ENCODE data around the gene KRTAP20-3. TPM values are rescaled to one million over a fixed set of nuclear protein-coding genes. Genes with fewer than 3 reads are reported as not detected.

Gene KRTAP20-3
- total and polyA plus RNA-seq, 3 experiments from 2014 or later: not detected

DNA sequence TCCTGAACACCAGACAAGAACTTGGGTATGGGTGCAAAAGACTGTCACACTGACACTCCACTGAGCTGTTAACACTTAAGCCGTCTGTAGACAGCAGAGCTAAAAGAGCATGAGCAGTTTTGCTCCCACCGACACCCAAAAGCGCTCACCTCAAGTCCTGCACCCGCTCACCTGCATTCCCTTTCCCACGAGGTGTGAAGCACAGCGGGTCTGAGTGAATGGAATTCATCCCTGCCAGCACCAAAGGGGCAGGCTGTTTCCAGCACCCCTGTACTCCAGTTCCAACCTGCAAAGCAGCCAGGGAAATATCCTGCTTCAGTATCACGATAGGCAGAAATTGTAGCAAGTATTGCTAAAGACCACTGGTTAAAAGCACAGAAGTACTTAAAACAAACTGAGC lies 47.2 kb downstream of the KRTAP20-3 start:
- no peak overlapping the region for H3K27ac ChIP-seq (ENCODE audit: low read depth, low read length)
- ChIA-PET POLR2A (no interaction called here), CTCF (no interaction called here)
- H3K4me1 ChIP-seq (ENCODE audit: insufficient read depth, low read length): no peaks in the 10 kb centered on the region
- no peak overlapping the region for H3K4me3 ChIP-seq (ENCODE audit: low read length)
- no peaks in the 10 kb centered on the region for H3K36me3 ChIP-seq (ENCODE audit: insufficient read depth, low read length)
- DNase-seq: no peak
- Mint-ChIP-seq H3K27ac (no peak overlapping the region), H3K4me3 (no peak overlapping the region), H3K36me3 (no peaks in the 10 kb centered on the region), H3K4me1 (no peaks in the 10 kb centered on the region), H3K9me3 (peaks cover 0 to 11% (median 3%) of the 10 kb centered on the region in 5 donors), H3K27me3 (no peaks in the 10 kb centered on the region)
- H3K27me3 ChIP-seq (ENCODE audit: insufficient read depth, low read length, poor library complexity, severe bottlenecking): no peaks in the 10 kb centered on the region
- no peaks in the 10 kb centered on the region for H3K9me3 ChIP-seq (ENCODE audit: low read length)

Other genes starting within 250 kb of the KRTAP20-3 start
- gene KRTAP13-1, start 246.8 kb upstream of the KRTAP20-3 start, total RNA-seq: not detected
- not detected for gene KRTAP13-1, start 246.8 kb upstream of the KRTAP20-3 start, polyA plus RNA-seq
- gene KRTAP13-3, start 216.9 kb upstream of the KRTAP20-3 start, total RNA-seq: not detected
- not detected for gene KRTAP13-3, start 216.9 kb upstream of the KRTAP20-3 start, polyA plus RNA-seq
- gene KRTAP13-4, start 212.6 kb upstream of the KRTAP20-3 start, total RNA-seq: not detected
- not detected for gene KRTAP13-4, start 212.6 kb upstream of the KRTAP20-3 start, polyA plus RNA-seq
- not detected for gene KRTAP15-1, start 202.6 kb upstream of the KRTAP20-3 start, total RNA-seq
- gene KRTAP15-1, start 202.6 kb upstream of the KRTAP20-3 start, polyA plus RNA-seq: not detected
- gene KRTAP19-1, start 162.5 kb upstream of the KRTAP20-3 start, total RNA-seq: not detected
- not detected for gene KRTAP19-1, start 162.5 kb upstream of the KRTAP20-3 start, polyA plus RNA-seq
- not detected for gene KRTAP19-2, start 155.4 kb upstream of the KRTAP20-3 start, total RNA-seq
- gene KRTAP19-2, start 155.4 kb upstream of the KRTAP20-3 start, polyA plus RNA-seq: not detected
- gene KRTAP19-3, start 150.9 kb upstream of the KRTAP20-3 start, total RNA-seq: not detected
- gene KRTAP19-3, start 150.9 kb upstream of the KRTAP20-3 start, polyA plus RNA-seq: not detected
- not detected for gene KRTAP19-4, start 145.7 kb upstream of the KRTAP20-3 start, total RNA-seq
- gene KRTAP19-4, start 145.7 kb upstream of the KRTAP20-3 start, polyA plus RNA-seq: not detected
- not detected for gene KRTAP19-5, start 140.7 kb upstream of the KRTAP20-3 start, total RNA-seq
- gene KRTAP19-5, start 140.7 kb upstream of the KRTAP20-3 start, polyA plus RNA-seq: not detected
- not detected for gene KRTAP19-6, start 101.0 kb upstream of the KRTAP20-3 start, total RNA-seq
- gene KRTAP19-6, start 101.0 kb upstream of the KRTAP20-3 start, polyA plus RNA-seq: not detected
- gene KRTAP19-7, start 81.5 kb upstream of the KRTAP20-3 start, total RNA-seq: not detected
- gene KRTAP19-7, start 81.5 kb upstream of the KRTAP20-3 start, polyA plus RNA-seq: not detected
- gene KRTAP22-2, start 52.5 kb upstream of the KRTAP20-3 start, total RNA-seq: not detected
- gene KRTAP22-2, start 52.5 kb upstream of the KRTAP20-3 start, polyA plus RNA-seq: not detected
- not detected for gene KRTAP6-3, start 50.4 kb upstream of the KRTAP20-3 start, total RNA-seq
- not detected for gene KRTAP6-3, start 50.4 kb upstream of the KRTAP20-3 start, polyA plus RNA-seq
- gene KRTAP6-2, start 44.0 kb upstream of the KRTAP20-3 start, total RNA-seq: not detected
- not detected for gene KRTAP6-2, start 44.0 kb upstream of the KRTAP20-3 start, polyA plus RNA-seq
- gene KRTAP22-1, start 41.8 kb upstream of the KRTAP20-3 start, total RNA-seq: not detected
- not detected for gene KRTAP22-1, start 41.8 kb upstream of the KRTAP20-3 start, polyA plus RNA-seq
- not detected for gene KRTAP6-1, start 28.9 kb upstream of the KRTAP20-3 start, total RNA-seq
- not detected for gene KRTAP6-1, start 28.9 kb upstream of the KRTAP20-3 start, polyA plus RNA-seq
- not detected for gene KRTAP20-1, start 26.4 kb upstream of the KRTAP20-3 start, total RNA-seq
- gene KRTAP20-1, start 26.4 kb upstream of the KRTAP20-3 start, polyA plus RNA-seq: not detected
- not detected for gene KRTAP20-4, start 22.2 kb upstream of the KRTAP20-3 start, total RNA-seq
- not detected for gene KRTAP20-4, start 22.2 kb upstream of the KRTAP20-3 start, polyA plus RNA-seq
- gene KRTAP20-2, start 7.7 kb upstream of the KRTAP20-3 start, total RNA-seq: not detected
- not detected for gene KRTAP20-2, start 7.7 kb upstream of the KRTAP20-3 start, polyA plus RNA-seq
- gene KRTAP21-3, start 75.9 kb downstream of the KRTAP20-3 start, total RNA-seq: not detected
- gene KRTAP21-3, start 75.9 kb downstream of the KRTAP20-3 start, polyA plus RNA-seq: not detected
- not detected for gene KRTAP21-2, start 104.4 kb downstream of the KRTAP20-3 start, total RNA-seq
- gene KRTAP21-2, start 104.4 kb downstream of the KRTAP20-3 start, polyA plus RNA-seq: not detected
- not detected for gene KRTAP21-1, start 112.6 kb downstream of the KRTAP20-3 start, total RNA-seq
- not detected for gene KRTAP21-1, start 112.6 kb downstream of the KRTAP20-3 start, polyA plus RNA-seq
- gene KRTAP8-1, start 170.4 kb downstream of the KRTAP20-3 start, total RNA-seq: not detected
- gene KRTAP8-1, start 170.4 kb downstream of the KRTAP20-3 start, polyA plus RNA-seq: not detected
- gene KRTAP7-1, start 186.9 kb downstream of the KRTAP20-3 start, total RNA-seq: not detected
- gene KRTAP7-1, start 186.9 kb downstream of the KRTAP20-3 start, polyA plus RNA-seq: not detected
- gene KRTAP11-1, start 238.7 kb downstream of the KRTAP20-3 start, total RNA-seq: not detected
- not detected for gene KRTAP11-1, start 238.7 kb downstream of the KRTAP20-3 start, polyA plus RNA-seq

Measured in CD8-positive, alpha-beta memory T cell (primary cell).